Osteoblast (primary cell): Measurements from ENCODE around the gene GTPBP1. TPM values are rescaled to one million over a fixed set of nuclear protein-coding genes. Genes with fewer than 3 reads are reported as not detected.

Experiments
- DNase-seq: peaks from one replicate; pipeline ENCODE4 v3.0.0; 2011; ENCODE audit warnings: low spot score, mixed read lengths; ENCODE audit not compliant: insufficient read length; ENCODE audit errors: missing footprints
- H2AFZ ChIP-seq: 2 replicates; pipeline ENCODE4 v1.6.0; 2011; ENCODE audit warnings: mild to moderate bottlenecking, low read length
- H3K27ac ChIP-seq: 2 replicates; pipeline ENCODE4 v1.5.1; 2011; ENCODE audit warnings: mild to moderate bottlenecking, low read depth, low read length, moderate library complexity
- H3K27me3 ChIP-seq: 2 replicates; pipeline ENCODE4 v1.6.0; 2012; ENCODE audit warnings: mild to moderate bottlenecking, control low read depth, inconsistent platforms, low read length, moderate library complexity; ENCODE audit not compliant: insufficient read depth
- H3K36me3 ChIP-seq: 2 replicates; pipeline ENCODE4 v1.5.1; 2011; ENCODE audit warnings: mild to moderate bottlenecking, low read length, control low read depth, moderate library complexity; ENCODE audit not compliant: insufficient read depth
- H3K4me1 ChIP-seq: 2 replicates; pipeline ENCODE4 v1.5.1; 2011; ENCODE audit warnings: mild to moderate bottlenecking, low read length, control low read depth, moderate library complexity; ENCODE audit not compliant: insufficient read depth
- H3K4me2 ChIP-seq: 2 replicates; pipeline ENCODE4 v1.6.0; 2011; ENCODE audit warnings: mild to moderate bottlenecking, low read length; ENCODE audit not compliant: insufficient read depth
- H3K4me3 ChIP-seq: fragments of 200-600 bp; sonication (generic); 3 replicates; pipeline ENCODE4 v1.5.1; 2012; ENCODE audit warnings: mild to moderate bottlenecking, low read length, inconsistent platforms; ENCODE audit not compliant: insufficient read depth
- H3K79me2 ChIP-seq: 2 replicates; pipeline ENCODE4 v1.6.0; 2012; ENCODE audit warnings: mild to moderate bottlenecking, low read length, control low read depth, inconsistent platforms; ENCODE audit not compliant: insufficient read depth
- H3K9me3 ChIP-seq: 2 replicates; pipeline ENCODE4 v1.5.1; 2011; ENCODE audit warnings: low read depth, low read length, control low read depth
- H4K20me1 ChIP-seq: 2 replicates; pipeline ENCODE4 v1.6.0; 2012; ENCODE audit warnings: mild to moderate bottlenecking, low read length, control low read depth; ENCODE audit not compliant: insufficient read depth
- CTCF ChIP-seq: IDR thresholded peaks from 2 replicates; pipeline ENCODE4 v1.5.1; 2011; ENCODE audit warnings: mild to moderate bottlenecking, low read depth, low read length, moderate library complexity; ENCODE audit errors: extremely low read depth
- total RNA-seq: library from RNA; depleted of rRNA; stranded (reverse); fragments of >200 nt; gene quantifications from 2 replicates; pipeline ENCODE4 v1.2.3, GENCODE V29; 2012

Gene GTPBP1
- total RNA-seq, 1 donor, result 34.7 TPM

- DNase-seq, result peak; percentile 1
- Histone ChIP-seq H3K4me3 (no peak overlapping the region), H3K4me1 (peaks cover 18% of the 10 kb centered on the region), H3K36me3 (no peaks in the 10 kb centered on the region), H2AFZ (no peak overlapping the region), H4K20me1 (no peaks in the 10 kb centered on the region), H3K27ac (no peak overlapping the region), H3K9me3 (no peaks in the 10 kb centered on the region), H3K79me2 (no peaks in the 10 kb centered on the region), H3K4me2 (no peak overlapping the region), H3K27me3 (no peaks in the 10 kb centered on the region)
- TF ChIP-seq CTCF, result no peak
Measured at GRCh38 chr22:38768036-38768435, 62.3 kb downstream of the GTPBP1 start.

- no peak for TF ChIP-seq CTCF
- H4K20me1 ChIP-seq, result no peaks in the 10 kb centered on the region
- H3K36me3 ChIP-seq, result no peaks in the 10 kb centered on the region
- H3K27ac ChIP-seq, result no peak overlapping the region
- peaks cover 7% of the 10 kb centered on the region for H3K4me1 ChIP-seq
- no peaks in the 10 kb centered on the region for H3K79me2 ChIP-seq
- H3K4me3 ChIP-seq, result no peak overlapping the region
- H3K9me3 ChIP-seq, result no peaks in the 10 kb centered on the region
- H3K4me2 ChIP-seq, result no peak overlapping the region
- no peaks in the 10 kb centered on the region for H3K27me3 ChIP-seq
- no peak overlapping the region for H2AFZ ChIP-seq
- no peak for DNase-seq
Measured at GRCh38 chr22:38770257-38770949, 64.7 kb downstream of the GTPBP1 start.

GRCh38 chr22:38772623-38772873, 66.8 kb downstream of the GTPBP1 start:
- peak overlapping the region; percentile 56 for H3K4me2 ChIP-seq
- H3K27ac ChIP-seq, result no peak overlapping the region
- DNase-seq, result peak; percentile 91

More at GRCh38 chr22:38772623-38772873, 66.8 kb downstream of the GTPBP1 start:
- H3K36me3 ChIP-seq, result no peaks in the 10 kb centered on the region
- no peaks in the 10 kb centered on the region for H3K27me3 ChIP-seq
- H3K4me1 ChIP-seq, result peaks cover 7% of the 10 kb centered on the region
- peaks cover 2% of the 10 kb centered on the region for H4K20me1 ChIP-seq
- H3K9me3 ChIP-seq, result no peaks in the 10 kb centered on the region
- peak overlapping the region; percentile 75 for H2AFZ ChIP-seq
- H3K79me2 ChIP-seq, result no peaks in the 10 kb centered on the region
- TF ChIP-seq CTCF, result no peak
- H3K4me3 ChIP-seq, result peak overlapping the region; percentile 35
